GM21360 (cell line): ENCODE data around the gene PSD2.

Experiments
- ATAC-seq: cut with Tn5 transposase; IDR thresholded peaks from one replicate; pipeline ENCODE4 v1.9.1; 2021; ENCODE audit warnings: mild to moderate bottlenecking, moderate library complexity; ENCODE audit not compliant: unreplicated experiment

PSD2 gene

DNA sequence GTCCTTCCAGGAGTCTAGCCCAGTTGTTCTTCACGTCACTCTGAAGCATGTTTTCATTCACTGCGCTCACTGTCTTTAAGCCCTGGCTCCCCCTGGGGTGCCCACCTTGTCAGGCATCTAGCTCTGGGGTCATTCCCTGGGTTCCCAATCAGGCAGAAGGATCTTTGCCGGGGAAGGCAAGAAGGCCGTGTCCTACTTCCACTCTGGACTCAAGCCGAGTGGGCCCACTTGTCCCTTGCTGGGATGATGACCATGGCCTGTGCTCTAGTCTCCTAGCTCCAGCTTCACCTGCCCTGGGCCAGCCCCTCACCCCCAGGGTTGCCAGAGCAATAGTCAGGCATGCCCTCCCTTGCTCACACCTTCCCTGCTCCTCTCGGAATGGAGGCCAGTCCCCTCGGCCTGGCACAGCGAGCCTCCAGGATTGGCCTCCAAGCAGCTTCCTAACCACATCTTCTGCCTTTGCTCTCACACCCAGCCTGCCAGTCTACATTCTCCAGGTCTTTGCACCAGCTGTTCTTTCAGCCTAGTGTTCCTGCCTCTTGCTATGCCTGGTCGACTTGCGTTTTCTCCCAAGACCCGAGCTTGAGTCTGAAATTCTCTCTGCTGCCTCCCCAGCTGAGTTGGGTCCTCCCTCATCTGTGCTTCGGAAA is 32.2 kb upstream of the PSD2 start:
- no peak for ATAC-seq

DNA sequence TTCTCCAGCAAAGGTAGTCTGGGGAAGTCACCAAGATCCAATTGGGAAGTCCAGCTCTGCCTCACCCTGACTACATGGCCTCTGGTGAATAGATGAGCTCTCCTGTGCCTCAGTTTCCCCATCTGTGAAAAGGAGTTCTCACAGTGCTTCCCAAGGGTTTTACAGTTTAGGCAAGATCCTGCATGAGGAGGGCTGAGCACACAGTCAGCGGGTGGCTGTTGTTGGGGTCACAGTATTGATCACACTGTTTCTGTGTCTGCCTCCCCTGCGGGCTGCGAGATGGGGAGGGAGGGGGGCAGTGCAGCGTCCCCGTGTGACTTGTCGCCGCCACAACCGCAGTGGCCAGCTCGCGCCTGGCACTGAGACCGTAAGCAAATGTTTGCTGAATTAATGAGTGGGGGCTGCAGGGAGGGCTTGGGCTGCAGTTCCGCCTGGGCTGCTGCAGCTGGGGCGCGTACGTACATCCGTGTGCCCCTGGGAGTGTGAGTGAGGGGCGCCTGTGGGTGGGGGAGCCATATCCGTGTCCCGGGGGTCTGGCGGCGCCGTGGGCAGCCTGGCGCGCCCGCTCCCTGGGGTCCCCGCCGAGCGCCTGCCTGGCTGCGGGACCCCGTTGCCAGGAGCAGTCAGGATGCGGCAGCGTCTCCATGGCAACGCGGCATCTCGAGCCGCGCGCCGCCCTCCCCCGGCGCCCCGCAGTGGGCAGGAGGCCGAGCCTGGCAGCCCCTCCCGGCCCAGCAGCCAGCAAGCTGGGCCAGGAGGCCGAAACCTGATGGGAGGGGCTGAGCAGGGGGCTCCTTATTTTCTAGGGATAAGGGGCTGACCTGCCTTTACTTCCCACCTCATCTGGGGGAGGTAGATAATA is 31.4 kb upstream of the PSD2 start:
- ATAC-seq: no peak

DNA sequence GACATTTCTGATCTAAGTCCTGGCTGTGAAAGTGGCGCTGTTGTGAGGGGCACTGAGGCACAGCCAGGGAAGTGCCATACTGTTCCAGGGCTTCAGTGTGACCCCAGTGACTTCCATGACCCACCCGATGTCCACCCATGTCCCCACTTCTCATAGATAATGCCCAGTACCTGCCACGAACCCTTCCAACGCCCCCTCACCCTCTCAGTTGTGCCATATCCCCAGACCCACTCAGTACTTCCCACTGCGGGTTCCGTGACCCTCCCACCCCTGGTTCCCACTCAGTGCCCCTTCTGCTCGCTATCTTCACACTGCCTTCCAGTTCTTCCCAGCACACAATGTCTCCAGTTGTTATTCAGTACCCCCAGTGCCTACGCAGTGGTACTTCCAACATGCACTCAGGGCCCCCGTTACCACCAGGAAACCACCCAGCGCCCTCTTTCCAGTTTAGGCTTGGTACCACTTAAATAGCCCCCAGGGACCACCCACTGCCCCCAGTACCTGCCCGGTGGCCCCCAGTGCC is 30.7 kb upstream of the PSD2 start:
- ATAC-seq: no peak

DNA sequence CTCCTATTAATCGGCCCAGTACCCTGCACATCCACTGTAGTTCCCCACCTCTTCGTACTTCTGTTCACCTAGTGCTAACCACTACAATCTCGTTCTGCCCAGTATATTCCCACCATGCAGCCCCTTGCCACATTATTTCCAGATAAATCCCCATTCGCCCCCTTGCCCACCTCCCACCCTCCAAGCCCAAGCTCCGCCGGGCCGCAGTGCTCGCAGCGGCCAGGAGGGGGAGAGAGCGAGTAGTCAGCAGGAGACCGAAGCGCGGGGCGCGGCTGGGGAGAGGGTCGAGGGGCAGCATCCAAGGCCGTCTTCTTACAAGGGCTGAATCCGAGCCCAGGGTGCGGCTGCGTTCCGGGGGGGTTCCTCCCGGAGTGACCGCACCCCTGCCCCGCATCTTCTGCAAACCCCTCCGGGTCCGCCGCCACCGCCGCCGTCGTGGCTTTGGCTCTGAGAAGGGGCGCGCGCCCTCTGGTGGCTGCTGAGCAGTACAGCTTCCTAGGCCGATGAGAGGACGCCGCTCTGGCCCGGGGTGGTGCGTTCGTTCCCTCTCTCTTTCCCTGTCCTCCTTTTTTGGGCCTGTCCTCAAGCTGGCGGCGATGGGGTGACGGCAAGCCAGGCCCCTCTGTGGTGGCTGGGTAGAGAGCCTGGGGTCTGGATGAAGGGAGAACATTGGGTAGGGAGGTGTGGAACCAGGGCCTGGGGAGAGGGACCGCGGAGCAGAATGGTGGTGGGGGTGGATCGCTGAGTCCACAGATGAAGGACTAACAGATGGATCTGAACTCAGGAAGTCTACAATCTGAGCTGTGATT is 30.0 kb upstream of the PSD2 start:
- ATAC-seq: peak; percentile 61

DNA sequence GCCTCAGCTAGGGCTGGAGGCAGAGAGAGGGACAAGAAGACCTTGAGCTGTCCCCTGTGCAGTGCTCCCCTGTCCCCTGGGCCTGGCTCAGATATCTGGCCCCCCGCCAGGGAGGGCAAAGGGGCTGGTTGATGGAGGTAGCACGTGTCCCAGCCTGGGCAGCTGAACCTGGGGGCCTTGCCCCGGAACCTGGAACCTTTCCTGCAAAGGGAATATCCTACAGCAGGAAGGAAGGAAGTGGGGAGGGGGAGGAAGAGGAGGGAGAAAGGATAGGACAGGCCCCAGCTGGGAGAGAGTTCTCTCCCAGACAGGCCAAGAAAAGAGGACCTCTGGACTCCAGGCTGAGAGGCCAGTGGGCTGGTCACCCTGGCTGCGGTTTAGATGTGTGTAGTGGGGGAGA is 27.6 kb upstream of the PSD2 start:
- no peak for ATAC-seq

DNA sequence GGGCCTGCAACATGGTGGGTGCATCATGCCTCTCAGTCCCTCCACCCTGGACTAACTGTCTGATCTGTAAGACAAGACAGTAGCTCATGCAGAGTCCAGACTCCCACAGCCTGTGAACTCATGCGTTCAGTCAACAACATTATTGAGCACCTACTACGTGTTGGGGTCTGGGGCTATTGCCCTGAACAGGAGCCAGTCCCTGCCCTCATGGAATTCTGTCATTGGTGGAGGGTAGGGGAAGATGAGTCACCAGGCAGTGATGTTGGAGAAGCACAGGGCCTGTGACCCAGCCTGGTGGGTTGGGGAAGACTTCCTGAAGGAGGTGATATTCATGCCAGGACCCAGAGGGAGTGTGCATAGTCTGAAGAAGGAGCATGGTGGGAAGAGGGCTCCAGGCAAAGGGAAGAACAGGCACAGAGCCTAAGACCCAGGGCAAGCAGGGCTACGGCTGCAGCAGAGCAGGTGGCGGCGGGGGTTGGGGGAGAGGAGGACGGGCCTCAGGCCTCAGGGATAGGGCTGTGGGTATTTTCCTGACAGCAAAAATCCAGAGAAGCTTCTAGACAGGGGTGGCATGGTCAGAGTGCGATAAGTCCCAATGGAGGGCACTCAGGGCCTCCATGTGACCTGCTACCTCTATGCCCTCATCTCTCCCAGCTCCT is 26.7 kb upstream of the PSD2 start:
- no peak for ATAC-seq

DNA sequence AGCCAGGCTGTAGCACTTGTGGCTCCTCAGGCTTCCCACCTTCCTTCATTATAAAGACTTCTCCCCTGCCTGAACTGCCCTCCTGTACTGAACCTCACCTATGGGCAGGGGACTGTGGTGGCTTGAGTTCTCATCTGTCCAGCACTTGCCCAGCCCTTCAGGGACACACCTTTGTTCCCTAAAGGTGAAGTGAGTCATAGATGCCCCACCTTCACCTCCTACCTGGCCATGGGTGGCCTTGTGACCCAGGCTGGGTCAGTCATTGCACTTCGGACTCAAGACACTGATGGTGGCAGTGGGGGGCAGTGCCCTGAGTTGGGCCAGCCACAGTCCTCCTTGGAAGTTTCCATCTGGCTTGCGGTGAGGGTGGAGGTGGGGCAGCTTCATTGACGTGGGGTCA is 26.1 kb upstream of the PSD2 start:
- ATAC-seq: no peak

DNA sequence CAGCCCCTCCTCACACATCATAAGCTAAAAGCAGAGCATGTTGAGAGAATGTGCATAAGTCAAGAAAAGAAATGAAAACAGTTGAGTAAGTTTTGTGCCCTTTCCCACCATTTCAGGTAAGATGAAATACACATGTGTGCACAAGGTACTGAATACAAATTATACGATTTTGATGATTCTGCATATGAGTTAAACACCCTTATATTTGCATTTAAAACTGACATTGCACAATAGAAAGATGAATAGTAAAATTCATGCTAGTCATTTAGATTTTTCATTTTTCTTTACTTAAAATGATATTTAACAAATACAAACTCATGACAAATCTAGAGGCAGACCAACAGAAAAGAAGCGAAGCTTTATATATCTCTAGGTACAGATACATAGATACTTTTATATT is 24.9 kb upstream of the PSD2 start:
- no peak for ATAC-seq

DNA sequence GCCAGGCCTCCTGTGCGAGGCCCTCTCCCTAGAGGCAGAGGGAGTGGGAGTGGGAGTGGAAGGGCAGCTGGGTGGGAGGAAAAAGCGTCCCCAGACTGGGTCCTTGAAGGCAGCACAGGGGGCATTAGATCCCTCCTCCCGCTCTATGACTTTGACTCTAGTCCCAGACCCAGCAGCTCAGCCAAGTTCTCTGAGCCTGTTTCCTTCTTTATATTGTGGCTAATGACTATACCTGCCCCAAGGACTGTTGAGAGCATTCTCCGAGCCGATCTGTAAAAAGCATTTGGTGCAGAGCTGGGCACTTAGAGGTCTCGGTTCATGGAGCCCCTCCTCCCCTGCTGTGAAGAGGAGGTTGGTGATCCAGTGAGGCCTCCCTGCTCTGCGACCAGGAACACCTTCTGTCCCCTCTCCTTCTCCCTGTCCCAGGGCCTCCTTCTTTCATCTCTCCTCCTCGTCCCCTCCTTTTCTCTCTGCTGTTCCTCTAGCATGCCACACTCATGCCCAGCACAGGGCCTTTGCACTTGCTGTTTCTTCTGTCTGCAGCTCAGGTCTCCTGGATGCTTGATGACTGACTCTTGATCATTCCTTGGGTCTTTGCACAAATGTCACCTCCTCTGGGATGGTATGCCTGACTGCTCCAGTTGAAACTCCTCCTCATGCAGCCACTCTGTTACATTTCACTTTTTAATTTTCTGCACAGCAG is 23.4 kb upstream of the PSD2 start:
- no peak for ATAC-seq

DNA sequence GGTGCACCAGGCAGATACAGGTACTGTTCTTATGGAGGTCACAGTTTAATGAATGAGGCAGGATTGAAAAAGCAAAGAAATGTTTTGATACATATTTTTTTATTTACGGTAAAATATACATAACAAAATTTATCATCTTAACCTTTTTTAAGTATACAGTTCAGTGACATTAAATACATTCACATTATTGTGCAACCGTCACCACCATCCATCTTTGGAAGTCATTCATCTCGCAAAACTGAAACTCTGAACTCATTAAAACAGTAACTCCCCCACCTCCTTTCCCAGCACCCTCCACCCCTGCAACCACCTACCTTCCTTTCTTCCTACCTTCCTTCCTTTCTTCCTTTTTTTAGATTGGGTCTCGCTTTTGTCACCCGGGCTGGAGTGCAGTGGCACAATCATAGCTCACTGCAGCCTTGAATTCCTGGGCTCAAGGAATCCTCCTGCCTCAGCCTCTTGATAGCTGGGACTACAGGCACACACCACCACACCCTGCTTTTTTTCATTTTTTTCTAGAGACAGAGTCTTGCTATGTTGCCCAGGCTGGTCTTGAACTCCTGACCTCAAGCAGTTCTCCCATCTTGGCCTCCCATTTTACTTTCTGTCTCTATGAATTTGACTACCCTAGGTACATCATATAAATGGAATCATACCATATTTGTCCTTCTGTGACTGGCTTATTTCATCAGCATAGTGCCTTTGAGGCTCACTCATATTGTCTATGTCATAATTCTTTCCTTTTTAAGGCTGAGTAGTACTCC is 22.5 kb upstream of the PSD2 start:
- ATAC-seq: no peak

DNA sequence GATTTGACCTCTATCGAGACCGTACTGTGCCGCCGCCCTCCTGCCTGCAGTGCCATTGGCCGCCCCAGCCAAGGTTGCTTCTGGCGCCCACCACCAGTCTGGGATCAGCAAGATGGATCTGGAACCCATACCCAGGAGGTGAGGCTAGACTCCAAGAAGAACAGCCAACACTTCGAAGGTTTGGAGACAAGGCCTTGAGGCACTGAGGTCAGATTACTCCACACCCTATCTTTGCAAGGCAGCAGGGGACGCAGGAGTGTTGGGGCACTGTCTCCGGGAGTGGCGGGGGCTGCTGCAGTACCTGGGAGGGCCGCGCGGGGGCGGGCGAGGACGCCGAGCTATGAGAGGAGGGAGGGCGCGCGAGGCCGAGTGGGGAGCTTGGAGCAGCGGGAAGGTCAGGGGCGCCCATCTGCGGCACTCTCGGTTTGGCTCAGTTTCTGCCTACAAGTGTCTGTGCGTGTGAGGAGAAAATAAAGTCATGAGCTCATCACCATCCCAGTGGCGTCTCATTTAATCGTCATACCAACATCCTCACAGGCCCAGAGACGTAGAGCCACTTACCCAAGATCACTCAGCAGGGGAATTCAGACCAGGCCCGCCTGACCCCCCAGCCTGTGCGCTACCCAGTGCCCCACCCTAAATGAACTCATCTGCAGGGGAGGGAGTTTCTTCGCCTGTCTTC is 20.5 kb upstream of the PSD2 start:
- ATAC-seq: peak; percentile 78

DNA sequence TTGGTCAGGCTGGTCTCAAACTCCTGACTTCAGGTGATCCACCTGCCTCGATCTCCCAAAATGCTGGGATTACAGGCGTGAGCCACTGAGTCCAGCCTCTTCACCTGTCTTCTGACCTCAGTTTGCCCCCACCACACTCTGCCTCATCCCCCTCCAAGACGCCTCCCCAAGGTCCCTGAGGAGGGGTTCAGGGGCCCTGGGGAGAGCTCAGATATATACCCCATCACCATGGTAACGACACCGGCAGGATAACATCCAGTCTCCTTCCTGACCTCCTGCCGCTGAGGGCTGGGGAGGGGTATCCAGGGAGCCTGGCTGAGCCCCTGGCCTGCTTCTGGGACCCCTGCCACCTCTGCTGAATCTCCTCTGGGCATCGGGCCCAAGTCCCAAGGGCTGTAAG is 19.7 kb upstream of the PSD2 start:
- ATAC-seq: no peak

DNA sequence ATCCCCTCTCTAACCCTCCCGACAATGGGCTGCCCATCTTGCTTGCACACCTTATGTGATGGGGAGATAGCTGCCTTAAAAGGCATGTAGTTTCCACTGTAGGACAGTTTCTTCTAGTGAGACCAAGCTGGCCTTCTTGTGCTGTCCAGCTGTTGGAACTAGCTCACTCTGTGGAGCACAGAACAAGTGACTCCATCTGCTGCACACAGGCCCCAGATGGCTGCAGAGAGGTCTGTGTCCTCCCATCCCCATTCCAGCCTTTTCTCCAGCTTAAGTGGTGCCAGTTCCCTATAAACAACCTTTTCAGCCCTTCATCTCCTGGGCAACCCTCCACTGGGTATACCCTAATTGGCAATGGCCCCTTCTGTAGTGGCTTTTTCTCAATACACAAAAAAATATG is 18.7 kb upstream of the PSD2 start:
- no peak for ATAC-seq

DNA sequence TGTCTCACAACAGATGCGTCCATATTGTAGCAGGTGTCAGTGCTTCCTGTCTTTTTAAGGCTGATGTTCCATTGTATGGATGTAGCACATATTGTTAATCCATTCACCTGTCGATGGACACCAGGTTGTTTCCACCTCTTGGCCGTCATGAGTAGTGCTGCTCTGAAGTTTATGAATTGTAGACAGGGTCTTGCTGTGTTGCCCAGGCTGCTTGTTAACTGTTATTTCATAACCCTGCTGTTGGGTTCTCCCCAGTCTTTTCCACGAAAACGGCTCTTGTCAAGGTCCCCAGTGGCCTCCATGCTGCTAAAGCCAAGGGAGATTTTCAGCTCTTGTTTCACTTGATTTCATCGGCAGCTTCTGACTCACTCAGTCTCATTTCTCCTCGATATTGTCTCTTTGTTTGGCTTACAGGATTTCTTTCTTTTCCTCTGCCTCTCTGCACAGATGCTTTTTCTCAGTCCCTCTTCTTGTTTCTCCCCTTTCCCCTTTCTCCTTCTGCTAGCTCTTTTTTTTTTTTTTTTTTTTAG is 12.1 kb upstream of the PSD2 start:
- no peak for ATAC-seq

DNA sequence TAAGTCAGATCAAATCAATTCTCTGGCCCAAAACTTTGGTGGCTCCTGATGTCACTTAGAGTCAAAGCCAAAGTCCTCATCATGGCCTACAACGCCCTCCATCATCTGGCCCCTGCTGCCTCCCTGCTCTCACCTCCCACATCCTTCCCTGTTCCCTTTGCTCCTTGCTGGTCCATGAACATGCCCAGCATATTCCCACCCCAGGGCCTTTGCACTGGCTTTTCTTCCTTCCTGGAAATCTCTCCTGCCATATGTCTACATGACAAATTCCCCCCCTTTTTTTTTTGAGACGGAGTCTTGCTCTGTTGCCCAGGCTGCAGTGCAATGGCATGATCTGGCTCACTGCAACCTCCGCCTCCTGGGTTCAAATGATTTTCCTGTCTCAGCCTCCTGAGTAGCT is 11.1 kb upstream of the PSD2 start:
- ATAC-seq: no peak

DNA sequence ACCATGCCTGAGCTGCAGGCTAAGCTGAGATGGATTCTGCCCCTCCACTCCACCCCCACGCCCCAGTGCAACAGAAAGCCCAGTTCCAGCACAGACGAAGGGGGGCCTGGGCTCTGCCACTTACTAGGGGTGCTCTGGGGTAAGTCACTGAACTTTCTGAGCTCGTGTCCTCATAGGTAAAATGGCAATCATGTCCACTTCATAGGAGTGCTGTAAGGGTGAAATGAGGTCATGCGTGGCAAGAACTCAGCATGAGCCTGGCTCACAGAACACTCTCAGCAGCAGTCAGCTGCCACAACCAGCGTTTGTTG is 8.4 kb upstream of the PSD2 start:
- ATAC-seq: no peak

DNA sequence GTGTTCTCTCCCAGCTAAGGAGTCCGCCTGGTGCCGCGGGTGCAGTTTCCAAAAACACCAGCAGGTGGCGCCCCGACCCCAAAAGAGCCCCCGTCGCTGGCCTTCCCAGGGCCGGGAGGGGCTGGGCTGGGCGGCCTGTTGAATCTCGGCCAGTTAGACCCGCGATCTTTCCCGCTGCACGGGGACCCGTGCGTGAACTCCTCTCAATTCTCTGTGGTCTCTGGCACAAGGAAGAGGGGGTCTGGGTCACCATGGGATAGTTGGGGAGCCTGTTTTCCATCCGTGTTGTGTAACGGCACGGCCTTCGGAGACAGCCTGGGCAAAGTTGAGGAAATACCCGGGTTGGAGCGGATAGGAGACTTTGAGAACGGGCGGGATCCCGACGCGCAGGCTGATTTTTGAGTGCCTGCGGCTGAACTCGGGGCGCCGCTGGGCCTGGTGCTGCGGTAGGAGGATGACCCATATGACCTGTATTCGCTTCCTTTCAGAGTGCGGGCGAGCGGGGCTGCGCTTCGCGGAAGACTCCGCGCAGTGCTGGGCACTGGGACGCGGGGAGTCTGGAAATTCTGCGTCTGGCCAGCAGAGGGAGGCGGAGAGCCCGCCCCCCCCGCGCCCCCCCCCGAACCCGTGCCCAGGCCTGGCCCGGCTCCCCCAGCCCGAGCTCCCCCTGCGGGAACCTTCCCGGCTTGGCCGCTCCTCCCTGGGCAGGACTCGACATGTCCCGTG is 7.9 kb upstream of the PSD2 start:
- peak; percentile 57 for ATAC-seq

DNA sequence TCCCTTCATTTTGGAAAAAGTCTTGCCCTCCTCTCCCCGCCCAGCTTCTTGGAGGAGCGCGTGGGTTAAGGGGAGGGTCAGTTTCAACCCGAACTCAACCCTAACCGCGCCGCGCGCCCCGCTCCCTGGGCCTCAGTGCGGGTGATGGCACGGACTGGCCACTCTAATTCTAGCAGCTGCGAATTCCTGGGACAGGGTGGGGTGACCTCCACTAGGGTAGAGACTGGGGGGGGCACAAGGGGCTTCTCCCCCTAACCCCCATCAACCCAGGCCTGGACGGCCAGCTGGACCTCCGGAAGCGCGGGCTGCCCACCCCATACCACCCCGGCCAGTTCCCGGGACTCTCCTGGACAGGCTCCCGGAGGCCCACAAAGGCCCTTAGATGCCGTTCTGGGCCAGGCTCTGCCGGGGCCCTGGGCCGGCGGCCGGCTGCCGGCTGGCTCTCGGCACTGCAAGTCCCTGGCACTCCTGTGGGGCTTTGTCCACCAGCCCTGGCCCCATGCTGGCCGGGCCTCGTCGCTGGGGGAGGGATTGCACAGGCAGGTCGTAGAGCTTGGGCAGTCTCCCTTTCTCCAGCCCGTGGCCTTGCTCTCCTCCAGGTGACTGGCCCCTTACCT is 7.2 kb upstream of the PSD2 start:
- no peak for ATAC-seq
